IPS-18c (cell line): Measurements from ENCODE around the gene CRKL.

ENCODE experiments used
- H3K4me3 ChIP-seq: 2 replicates; pipeline ENCODE4 v1.7.0; 2013; ENCODE audit warnings: low read depth, mild to moderate bottlenecking, low read length, moderate library complexity; ENCODE audit not compliant: insufficient read depth
- H3K9me3 ChIP-seq: one replicate; pipeline ENCODE4 v1.6.1; 2013; ENCODE audit warnings: mild to moderate bottlenecking, low read length, moderate library complexity; ENCODE audit not compliant: control insufficient read depth, insufficient read depth

CRKL gene

GRCh38 chr22:20993304-20994127 lies 76.3 kb downstream of the CRKL start:
- Histone ChIP-seq H3K9me3 (no peaks in the 10 kb centered on the region), H3K4me3 (no peak overlapping the region)

DNA sequence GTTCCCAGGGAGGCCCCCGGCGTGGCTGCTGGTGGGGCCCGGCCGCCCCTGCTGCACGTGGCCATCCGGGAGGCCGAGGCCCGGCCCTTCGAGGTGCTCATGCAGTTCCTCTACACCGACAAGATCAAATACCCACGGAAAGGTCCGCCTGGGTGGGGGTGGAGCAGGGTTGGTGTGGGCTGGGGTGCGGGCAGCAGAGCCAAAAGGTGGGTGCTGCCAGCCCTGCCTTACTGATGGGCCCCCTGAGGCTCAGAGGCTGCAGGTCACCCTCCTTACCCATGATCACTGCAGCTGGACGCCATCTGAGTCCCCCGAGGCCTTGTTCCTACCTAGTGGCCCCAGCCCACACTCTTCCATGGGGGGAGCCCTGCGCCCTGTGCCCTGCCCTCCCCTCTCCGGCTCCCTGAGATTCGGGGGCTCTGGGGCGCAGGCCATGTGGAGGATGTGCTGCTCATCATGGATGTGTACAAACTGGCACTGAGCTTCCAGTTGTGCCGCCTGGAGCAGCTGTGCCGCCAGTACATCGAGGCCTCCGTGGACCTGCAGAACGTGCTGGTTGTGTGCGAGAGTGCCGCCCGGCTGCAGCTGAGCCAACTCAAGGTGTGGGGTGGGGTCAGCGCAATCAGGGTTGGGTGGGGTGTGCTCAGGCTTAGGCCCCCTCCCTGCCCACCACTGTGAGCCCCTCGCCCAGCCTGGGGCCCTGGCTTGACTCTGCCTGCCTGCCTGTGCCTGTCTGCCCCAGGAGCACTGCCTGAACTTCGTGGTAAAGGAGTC lies 77.1 kb downstream of the CRKL start:
- H3K4me3 ChIP-seq: no peak overlapping the region
- H3K9me3 ChIP-seq: no peaks in the 10 kb centered on the region

GRCh38 chr22:20994902-20995241 lies 77.7 kb downstream of the CRKL start:
- Histone ChIP-seq H3K9me3 (no peaks in the 10 kb centered on the region), H3K4me3 (no peak overlapping the region)

- Histone ChIP-seq H3K9me3 (no peaks in the 10 kb centered on the region), H3K4me3 (no peak overlapping the region)
Observed at GRCh38 chr22:20995329-20996030, 78.3 kb downstream of the CRKL start.

GRCh38 chr22:20996031-20996410 lies 78.8 kb downstream of the CRKL start:
- Histone ChIP-seq H3K4me3 (no peak overlapping the region), H3K9me3 (no peaks in the 10 kb centered on the region)

- no peaks in the 10 kb centered on the region for H3K9me3 ChIP-seq
- no peak overlapping the region for H3K4me3 ChIP-seq
Observed at GRCh38 chr22:20996598-20997535, 79.7 kb downstream of the CRKL start.

DNA sequence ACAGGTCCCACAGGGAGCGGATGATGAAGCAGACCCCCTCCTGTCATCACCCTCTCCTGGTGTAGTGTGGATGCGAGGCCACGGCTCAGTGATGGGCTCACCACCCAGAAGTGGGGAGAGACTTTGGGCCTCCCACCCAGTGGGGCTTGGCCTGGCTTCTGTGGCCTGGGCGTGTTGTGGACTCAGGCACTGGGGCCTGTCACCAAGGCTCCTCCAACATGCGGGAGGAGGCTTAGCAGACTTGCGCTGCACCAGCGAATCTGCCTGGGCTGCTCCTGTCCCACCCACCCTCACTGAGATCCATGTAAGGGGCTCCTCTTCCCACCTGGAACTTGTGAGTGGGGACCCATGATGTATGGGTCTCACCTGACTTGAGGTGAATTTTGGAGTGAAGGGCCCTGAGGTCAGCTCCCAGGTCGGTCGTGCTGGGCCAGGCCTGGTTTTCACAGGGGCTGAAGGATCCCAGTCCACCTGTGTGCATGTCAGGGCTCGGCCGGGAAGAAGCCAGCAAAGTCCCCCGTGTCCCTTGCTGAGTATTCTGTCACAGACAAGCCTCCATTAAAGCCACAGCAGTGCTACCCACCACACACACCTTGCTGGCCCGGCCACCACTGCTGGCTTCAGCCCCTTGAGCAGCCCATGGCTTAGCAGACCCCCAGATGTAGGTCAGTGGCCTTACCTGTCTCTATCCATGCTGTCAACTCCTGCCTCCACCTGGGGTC lies 80.5 kb downstream of the CRKL start:
- Histone ChIP-seq H3K4me3 (no peak overlapping the region), H3K9me3 (no peaks in the 10 kb centered on the region)

- H3K4me3 ChIP-seq: no peak overlapping the region
- H3K9me3 ChIP-seq: no peaks in the 10 kb centered on the region
Observed at GRCh38 chr22:20998411-20999336, 81.5 kb downstream of the CRKL start.

- Histone ChIP-seq H3K4me3 (no peak overlapping the region), H3K9me3 (no peaks in the 10 kb centered on the region)
Observed at GRCh38 chr22:20999350-21000206, 82.4 kb downstream of the CRKL start.

- Histone ChIP-seq H3K4me3 (peak overlapping the region; percentile 98), H3K9me3 (no peaks in the 10 kb centered on the region)
Observed at GRCh38 chr22:21000207-21000986, 83.2 kb downstream of the CRKL start.

DNA sequence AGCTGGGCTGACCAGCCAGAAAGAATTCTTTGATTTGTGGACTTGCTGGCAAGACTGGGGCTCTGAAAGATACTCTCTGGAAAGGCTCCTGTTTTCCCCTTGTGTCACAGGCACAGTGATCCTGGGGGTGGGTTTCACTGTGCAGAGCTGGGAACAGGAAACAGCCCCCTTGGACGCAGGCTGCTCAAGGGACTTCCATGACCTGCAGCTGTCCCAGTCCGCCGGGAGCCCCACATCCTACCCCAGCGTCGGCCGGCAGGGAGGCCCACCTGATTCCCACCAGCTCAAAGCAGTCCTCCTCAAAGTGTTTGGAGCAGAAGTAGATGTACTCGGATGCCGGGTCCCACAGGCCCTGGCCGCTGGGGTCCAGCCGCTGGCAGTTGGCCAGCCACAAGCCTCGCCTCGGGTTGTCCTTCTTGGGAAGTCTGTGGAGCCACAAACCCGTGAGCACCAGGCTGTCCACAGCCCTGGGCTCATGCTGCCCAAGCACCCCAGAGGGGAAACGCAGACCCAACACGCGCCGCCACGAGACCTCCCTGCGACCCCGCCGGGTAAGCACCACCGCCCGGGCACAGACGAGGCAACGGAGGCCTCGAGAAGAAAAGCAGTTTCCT lies 83.9 kb downstream of the CRKL start:
- peak overlapping the region; percentile 98 for H3K4me3 ChIP-seq
- no peaks in the 10 kb centered on the region for H3K9me3 ChIP-seq

DNA sequence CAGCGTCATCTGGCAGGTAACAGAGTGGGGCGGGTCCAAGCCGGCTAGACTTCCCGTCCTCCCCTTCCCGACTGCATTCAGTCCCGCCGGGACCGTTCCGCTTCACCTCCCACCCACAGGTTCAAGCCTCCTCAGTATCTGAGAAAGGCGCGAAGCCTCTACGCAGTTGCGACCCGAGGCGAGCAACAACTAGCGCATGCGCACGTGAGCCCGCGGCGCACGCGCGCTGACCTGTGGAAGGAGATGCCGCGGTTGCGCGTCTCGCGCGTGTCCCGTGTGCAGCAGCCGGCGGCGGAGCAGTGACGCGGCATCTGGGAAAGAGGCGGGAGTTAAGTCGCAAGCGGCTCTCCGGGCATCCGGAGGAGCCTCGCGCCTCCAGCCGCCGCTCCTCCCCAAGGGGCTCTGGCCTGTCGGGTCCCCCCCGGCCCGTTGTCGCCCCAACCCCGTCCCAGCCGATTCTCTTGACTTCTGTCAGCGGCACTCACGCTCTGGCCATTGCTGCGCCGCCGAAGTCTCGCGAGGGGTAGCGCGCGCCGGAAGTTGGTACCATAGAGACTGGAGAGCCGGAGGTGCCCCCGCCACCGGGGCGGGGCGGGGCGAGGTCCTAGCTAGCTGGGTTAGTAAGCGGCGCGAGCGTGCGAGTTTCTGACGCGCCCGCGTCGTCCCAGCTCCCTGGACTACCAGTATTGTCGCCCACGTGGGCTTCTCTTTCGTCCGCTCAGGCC lies 84.6 kb downstream of the CRKL start, which contains the start of gene THAP7:
THAP7 (minus strand) TSS at position 518 of the 725 bp plus-strand sequence; CDS start at position 311, 207 bp downstream.
- Histone ChIP-seq H3K4me3 (peak within 1 kb of the TSS; percentile 98), H3K9me3 (no peaks in the 10 kb centered on the region)
